B cell (primary cell): Measurements from ENCODE around the gene ITPR1. TPM values are rescaled to one million over a fixed set of nuclear protein-coding genes. Genes with fewer than 3 reads are reported as not detected.

Source experiments
- ATAC-seq: fragments of 200-7000 bp; cut with Tn5 transposase; one replicate; pipeline ENCODE4 v1.10.0; 2021; ENCODE audit warnings: low read depth, mild to moderate bottlenecking, moderate number of reproducible peaks, moderate library complexity
- CTCF ChIA-PET: fragments of 350-600 bp; sonication (Branson Sonifier 250); formaldehyde crosslinking; loops from one replicate; lab custom pipeline; 2021; ENCODE audit warnings: antibody characterized with exemption, inconsistent platforms; lab: Charles Lee
- POLR2A ChIA-PET: fragments of 350-600 bp; sonication (Branson Sonifier 250); formaldehyde crosslinking; loops from one replicate; lab custom pipeline; 2021; ENCODE audit warnings: antibody characterized with exemption; lab: Charles Lee
- DNase-seq: peaks from one replicate; pipeline ENCODE4 v3.0.0; 2013
- H2AFZ ChIP-seq: 2 replicates; pipeline ENCODE4 v1.6.1; 2012; ENCODE audit warnings: mild to moderate bottlenecking, low read depth, low read length; ENCODE audit not compliant: insufficient read depth, poor library complexity, severe bottlenecking
- H3K27ac ChIP-seq, 2 donors: 1 replicate in 1 of 2; 2 replicates in 1 of 2; pipeline ENCODE4 v1.5.1; 2012 to 2013; ENCODE audit warnings: low read length in 2 of 2, mild to moderate bottlenecking in 2 of 2, moderate library complexity in 1 of 2
- H3K27me3 ChIP-seq, 4 experiments: fragments of 200-600 bp in 1 of 4; sonication (generic) in 1 of 4; replicated peaks in 1 of 4; 1 replicate in 2 of 4; 2 replicates in 2 of 4; pipeline versions ENCODE4 v1.6.1 to v1.7.0; 2013 to 2016; ENCODE audit warnings: low read length in 3 of 4, mild to moderate bottlenecking in 2 of 4, mixed read lengths in 1 of 4, moderate library complexity in 1 of 4; ENCODE audit not compliant: insufficient read depth in 4 of 4, control insufficient read depth in 3 of 4; ENCODE audit errors: control extremely low read depth in 1 of 4
- H3K36me3 ChIP-seq, 2 experiments: replicated peaks in 1 of 2; 1 replicate in 1 of 2; 2 replicates in 1 of 2; pipeline versions ENCODE4 v1.6.1 to v1.7.1; 2013; ENCODE audit warnings: low read length in 1 of 2; ENCODE audit not compliant: insufficient read depth in 2 of 2, control insufficient read depth in 1 of 2; ENCODE audit errors: control extremely low read depth in 1 of 2, extremely low read depth in 1 of 2
- H3K4me1 ChIP-seq, 2 donors: fragments of 200-600 bp in 1 of 2; sonication (generic) in 1 of 2; 1 replicate in 1 of 2; 2 replicates in 1 of 2; pipeline versions ENCODE4 v1.5.1 to v1.6.1; 2013 to 2017; ENCODE audit warnings: low read length in 2 of 2; ENCODE audit not compliant: control insufficient read depth in 2 of 2, insufficient read depth in 2 of 2
- H3K4me2 ChIP-seq: replicated peaks from 2 replicates; pipeline ENCODE3; 2012; ENCODE audit warnings: mild to moderate bottlenecking, low read depth, low read length; ENCODE audit not compliant: poor library complexity, severe bottlenecking
- H3K4me3 ChIP-seq, 5 experiments: fragments of 200-600 bp in 1 of 5; sonication (generic) in 1 of 5; 1 replicate in 3 of 5; 2 replicates in 2 of 5; pipeline versions ENCODE4 v1.5.1 to v1.7.0; 2011 to 2016; ENCODE audit warnings: low read length in 4 of 5, mild to moderate bottlenecking in 4 of 5, low read depth in 2 of 5, control low read depth in 1 of 5, moderate library complexity in 1 of 5; ENCODE audit not compliant: insufficient read depth in 1 of 5; ENCODE audit errors: control extremely low read depth in 1 of 5, extremely low read depth in 1 of 5
- H3K79me2 ChIP-seq: fragments of 200-600 bp; sonication (generic); one replicate; pipeline ENCODE4 v1.6.0; 2016; ENCODE audit warnings: low read length; ENCODE audit not compliant: control insufficient read depth, insufficient read depth
- H3K9ac ChIP-seq: fragments of 200-600 bp; sonication (generic); 2 replicates; pipeline ENCODE4 v1.6.1; 2017; ENCODE audit warnings: mild to moderate bottlenecking, low read length, moderate library complexity
- H3K9me3 ChIP-seq, 3 donors: one replicate each; pipeline versions ENCODE4 v1.6.1 to v1.7.1; 2013; ENCODE audit warnings: low read length in 2 of 3; ENCODE audit not compliant: control insufficient read depth in 2 of 3, insufficient read depth in 1 of 3; ENCODE audit errors: control extremely low read depth in 1 of 3
- H4K20me1 ChIP-seq: 2 replicates; pipeline ENCODE4 v1.6.0; 2012; ENCODE audit warnings: mild to moderate bottlenecking, low read length; ENCODE audit not compliant: insufficient read depth, control insufficient read depth, poor library complexity, severe bottlenecking
- H3K27ac Mint-ChIP-seq: one replicate; pipeline ENCODE4 v1.8.0; 2021; ENCODE audit warnings: mixed read lengths
- H3K27me3 Mint-ChIP-seq: one replicate; pipeline ENCODE4 v1.8.0; 2021; ENCODE audit warnings: mixed read lengths
- H3K4me1 Mint-ChIP-seq: one replicate; pipeline ENCODE4 v1.8.0; 2021; ENCODE audit warnings: mixed read lengths
- H3K4me3 Mint-ChIP-seq: one replicate; pipeline ENCODE4 v1.8.0; 2021; ENCODE audit warnings: mixed read lengths
- H3K9me3 Mint-ChIP-seq: one replicate; pipeline ENCODE4 v1.8.0; 2022; ENCODE audit warnings: mixed read lengths; ENCODE audit not compliant: insufficient read depth
- CTCF ChIP-seq: fragments of 200-600 bp; IDR thresholded peaks from one replicate; pipeline ENCODE4 v1.8.0; 2022; ENCODE audit warnings: antibody characterized with exemption, mild to moderate bottlenecking
- EZH2 ChIP-seq: IDR thresholded peaks from 2 replicates; pipeline ENCODE4 v1.6.1; 2012; ENCODE audit warnings: borderline replicate concordance, low read depth, mild to moderate bottlenecking, moderate library complexity, low read length; ENCODE audit not compliant: insufficient read depth, poor library complexity, severe bottlenecking
- WGBS: methylation state at CpG from one replicate; pipeline ENCODE4 v1.1.5; 2013; ENCODE audit warnings: missing lambda C conversion rate; ENCODE audit not compliant: insufficient coverage; 5-methylcytosine and 5-hydroxymethylcytosine counted together
- intact Hi-C: fragments of 100-400 bp; cut with micrococcal nuclease; formaldehyde crosslinking; loops from one replicate; pipeline ENCODE4 v1.10.0; 2022
- polyA plus RNA-seq: library from polyadenylated mRNA; depleted of rRNA; stranded (reverse); fragments of >200 nt; gene quantifications from 2 replicates; pipeline ENCODE4 v1.2.3, GENCODE V29; 2012
- total RNA-seq, 2 donors: library from RNA; stranded (reverse); fragments of 120-200 nt in 1 of 2; gene quantifications; 1 replicate in 1 of 2; 2 replicates in 1 of 2; pipeline versions ENCODE4 v1.2.3 to v1.2.4, GENCODE V29; 2013 to 2022

The ITPR1 gene
- total and polyA plus RNA-seq, 2 donors (not counting 1 experiment from before 2014, with no cell fraction given) = 64.0 to 332 TPM

GRCh38 chr3:4494895-4495264, 1.7 kb downstream of the ITPR1 start:
- Mint-ChIP-seq H3K27me3 (no peaks in the 10 kb centered on the region), H3K27ac (peak overlapping the region; percentile 95), H3K9me3 (no peaks in the 10 kb centered on the region), H3K4me3 (peak overlapping the region; percentile 96), H3K4me1 (peaks cover 58% of the 10 kb centered on the region)
- ChIA-PET CTCF (interaction anchor here (0.6 to 6.1 kb wide), 6 partner anchors 12 to 139 kb away, joined by 3 to 66 read pairs (median 14); no protein-coding TSS in a partner anchor), POLR2A (interaction anchor here (0.7 to 4.5 kb wide), 6 partner anchors 9 to 522 kb away, joined by 3 to 96 read pairs (median 5); partner anchors contain the start of gene SUMF1)
- Histone ChIP-seq H3K79me2 (peaks cover 73% of the 10 kb centered on the region), H3K27ac (peak overlapping the region; percentile 86 to 89), H3K9me3 (no peaks in the 10 kb centered on the region), H3K36me3 (peaks cover 0 to 39% of the 10 kb centered on the region in 2 experiments), H3K4me1 (peaks cover 34 to 46% of the 10 kb centered on the region in 2 donors), H3K4me2 (peak overlapping the region; percentile 96), H4K20me1 (peaks cover 12% of the 10 kb centered on the region), H3K9ac (peak overlapping the region; percentile 96), H3K27me3 (no peaks in the 10 kb centered on the region), H2AFZ (no peak overlapping the region), H3K4me3 (peak overlapping the region; percentile 90 to 98 (median 92))
- TF ChIP-seq CTCF (no peak), EZH2 (no peak)
- intact Hi-C loops = loop anchor here (5.0 to 10.0 kb wide), 5 partner anchors 87 to 1368 kb away; partner anchors contain the start of genes EDEM1 and TRNT1
- no peak for ATAC-seq
- 0% methylated on average over 1 of the region's 4 CpGs for WGBS
- peak; percentile 65 for DNase-seq
